D341Med (cell line): ENCODE results near the gene CHTF18.
A peak's percentile ranks its signal among the peaks of the same experiment; 100 is the strongest.
"Not testable (repeated sequence)": the region's sequence is repeated elsewhere in the genome, so short reads cannot be mapped to it uniquely, and the experiment has no call there.

Experiments used
- DNase-seq: peaks from one replicate; pipeline ENCODE4 v3.0.0; 2012; ENCODE audit warnings: low spot score

The CHTF18 gene

DNA sequence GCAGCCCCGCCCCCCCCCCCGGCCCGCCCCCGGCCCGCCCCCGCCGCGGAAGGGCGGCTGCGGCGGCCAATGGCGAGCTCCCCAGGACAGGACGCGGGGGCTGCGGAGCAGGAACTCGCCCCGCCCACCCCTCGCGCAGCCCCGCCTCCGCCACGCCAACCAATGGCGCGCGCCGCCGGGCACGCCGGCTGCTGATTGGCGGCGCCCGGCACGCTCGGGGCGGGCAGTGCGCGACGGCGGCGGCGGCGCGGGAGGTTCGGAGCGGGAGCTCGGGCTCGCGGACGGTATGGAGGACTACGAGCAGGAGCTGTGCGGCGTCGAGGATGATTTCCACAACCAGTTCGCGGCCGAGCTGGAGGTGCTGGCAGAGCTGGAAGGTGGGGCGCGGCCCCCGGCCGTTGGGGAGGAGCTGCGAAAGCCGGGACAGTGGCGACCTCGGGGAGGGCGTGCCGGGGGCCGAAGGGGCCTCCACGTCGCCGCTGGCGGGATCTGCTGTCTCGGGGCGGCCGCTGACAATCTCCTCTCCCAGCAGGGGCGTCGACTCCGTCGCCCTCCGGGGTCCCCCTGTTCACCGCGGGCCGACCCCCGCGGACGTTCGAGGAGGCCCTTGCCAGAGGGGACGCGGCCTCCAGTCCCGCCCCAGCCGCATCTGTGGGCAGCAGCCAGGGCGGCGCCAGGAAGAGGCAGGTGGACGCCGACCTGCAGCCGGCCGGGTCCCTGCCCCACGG, at the start of gene CHTF18:
Gene CHTF18, plus strand, starts transcription at position 222 of the 728 bp plus-strand sequence. Its CDS starts 65 bp downstream, at position 287.
- peak; percentile 99 for DNase-seq

DNA sequence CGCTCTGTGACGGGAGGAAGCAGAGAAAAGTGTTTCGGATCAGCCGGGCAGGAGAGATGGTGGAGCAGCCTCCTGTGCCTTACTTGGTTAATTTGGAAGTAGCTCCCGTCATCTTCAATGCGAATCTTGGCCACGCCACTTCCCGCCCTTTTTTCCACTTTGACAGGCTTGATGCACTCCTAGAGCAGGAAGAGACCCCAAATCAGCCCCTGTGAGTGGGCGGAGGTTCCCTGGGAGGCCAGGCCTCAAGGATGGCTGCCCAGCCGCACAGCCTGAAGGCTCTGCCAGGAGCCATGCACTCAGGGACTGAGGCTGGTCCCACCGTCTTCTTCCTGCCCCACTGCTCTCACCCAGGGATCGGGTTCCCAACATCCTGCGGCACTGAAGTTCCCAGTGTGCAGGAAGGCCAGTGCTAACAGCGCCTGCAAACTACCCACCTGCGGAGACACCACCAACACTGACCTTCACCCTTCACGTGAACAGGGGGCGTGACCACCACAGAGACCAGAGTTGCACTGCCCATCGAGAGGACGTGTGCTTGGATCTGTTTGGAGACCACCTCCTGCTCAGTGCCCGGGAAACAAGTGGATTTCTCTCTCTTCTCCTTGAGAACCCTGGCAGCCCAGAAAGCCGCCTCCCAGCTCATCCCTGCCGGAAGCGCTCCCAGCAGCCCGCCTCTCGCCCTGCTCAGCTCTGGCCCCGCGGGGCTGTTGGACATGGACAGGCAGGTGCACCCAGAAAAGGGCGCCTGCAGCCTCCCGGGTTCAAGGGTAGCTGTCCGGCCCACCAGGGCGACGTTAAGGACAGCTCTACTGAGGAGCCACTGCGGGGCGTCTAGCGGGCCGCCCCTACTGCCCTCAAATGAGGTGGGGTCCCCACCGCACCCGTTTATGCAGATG, 48.6 kb upstream of the CHTF18 start:
- no peak for DNase-seq

- DNase-seq, result no peak
Measured at GRCh38 chr16:740459-740763, 48.0 kb upstream of the CHTF18 start.

GRCh38 chr16:740764-741505, 47.5 kb upstream of the CHTF18 start, which contains the start of gene CIAO3:
Gene CIAO3, minus strand, starts transcription at chr16:740997. Its CDS starts 12 bp downstream, at chr16:740985.
- DNase-seq, result peak; percentile 98

GRCh38 chr16:741986-742629, 46.3 kb upstream of the CHTF18 start:
- no peak for DNase-seq

DNA sequence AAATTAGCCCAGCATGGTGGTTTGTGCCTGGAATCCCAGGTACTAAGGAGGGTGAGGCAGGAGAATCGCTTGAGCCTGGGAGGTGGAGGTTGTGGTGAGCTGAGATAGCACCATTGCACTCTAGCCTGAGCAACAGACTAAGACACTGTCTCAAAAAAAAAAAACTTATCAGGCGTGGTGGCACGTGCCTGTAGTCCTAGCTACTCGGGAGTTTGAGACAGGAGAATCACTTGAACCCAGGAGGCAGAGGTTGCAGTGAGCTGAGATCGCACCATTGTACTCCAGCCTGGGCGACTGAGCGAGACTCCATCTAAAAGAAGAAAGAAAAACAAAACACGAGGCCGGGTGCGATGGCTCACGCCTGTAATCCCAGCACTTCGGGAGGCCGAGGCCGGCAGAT, 45.5 kb upstream of the CHTF18 start:
- DNase-seq, result not testable (repeated sequence)

DNA sequence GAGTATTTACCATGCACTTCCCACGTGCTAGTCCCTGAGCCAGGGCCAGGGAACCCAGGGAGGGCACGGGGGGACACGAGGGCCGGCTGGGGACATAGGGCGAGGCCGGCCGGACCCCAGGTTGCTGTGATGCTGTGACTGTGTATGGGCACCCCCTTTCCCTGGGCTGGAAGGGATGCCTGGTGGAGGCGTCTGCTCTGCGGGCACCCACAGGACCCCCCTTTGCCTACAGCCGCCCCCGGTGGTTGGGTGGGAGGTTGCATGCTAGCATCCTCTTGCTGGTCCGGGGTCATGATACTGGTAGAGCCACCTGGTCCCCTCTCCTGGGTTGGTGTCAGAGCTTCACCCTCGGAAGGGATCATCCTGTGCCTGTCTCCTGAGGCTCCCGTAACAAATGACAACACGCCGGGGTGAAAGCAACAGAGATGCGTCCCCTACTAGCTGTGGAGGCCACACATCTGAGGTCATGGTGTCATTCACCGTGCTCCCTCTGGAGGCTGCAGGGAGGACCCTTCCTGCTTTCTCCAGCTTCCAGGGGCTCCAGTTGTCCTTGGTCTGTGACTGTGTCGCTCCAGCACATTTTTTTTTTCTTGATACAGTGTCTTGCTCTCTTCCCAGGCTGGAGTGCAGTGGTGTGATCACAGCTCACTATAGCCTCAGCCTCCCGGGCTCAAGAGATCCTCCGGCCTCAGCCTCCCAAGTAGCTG, 44.5 kb upstream of the CHTF18 start:
- DNase-seq, result peak; percentile 47

DNA sequence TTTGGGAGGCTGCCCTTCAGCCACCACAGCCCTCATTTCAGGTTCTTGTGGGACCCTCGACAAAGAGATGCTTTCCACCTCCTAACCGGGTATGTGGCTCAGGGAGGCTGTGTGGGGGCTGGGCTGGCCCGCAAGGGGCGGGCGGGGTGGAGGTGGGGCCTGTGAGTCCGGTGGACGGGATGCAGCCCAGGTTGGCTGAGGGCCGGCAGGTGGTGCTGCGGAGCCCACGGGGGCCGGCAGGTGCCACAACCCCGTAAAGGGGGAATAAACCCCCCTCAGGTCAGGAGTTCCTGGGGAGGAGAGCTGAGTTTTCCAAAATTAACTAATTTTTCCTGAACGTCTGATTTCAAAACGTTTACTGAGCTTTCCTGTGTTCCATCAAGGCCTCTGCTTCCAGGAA, 42.7 kb upstream of the CHTF18 start:
- DNase-seq, result peak; percentile 69

DNA sequence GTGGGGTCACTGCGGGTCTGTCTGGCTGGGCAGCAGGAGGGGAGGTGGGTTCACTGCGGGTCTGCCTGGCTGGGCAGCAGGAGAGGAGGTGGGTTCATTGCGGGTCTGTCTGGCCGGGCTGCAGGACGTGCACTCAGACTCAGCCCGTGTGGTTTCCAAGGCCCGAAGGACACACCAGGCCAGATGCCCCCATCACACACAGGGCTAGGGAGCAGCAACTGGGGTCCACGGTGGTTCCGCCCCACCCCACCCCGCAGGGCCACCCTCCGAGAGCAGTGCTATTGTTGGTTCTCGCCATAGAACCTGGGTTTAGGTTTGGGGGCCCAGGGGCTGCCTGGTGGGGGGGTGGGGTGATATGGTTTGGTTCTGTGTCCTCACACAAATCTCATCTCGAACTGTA, 41.8 kb upstream of the CHTF18 start:
- no peak for DNase-seq

GRCh38 chr16:747978-748746, 40.3 kb upstream of the CHTF18 start:
- no peak for DNase-seq

DNA sequence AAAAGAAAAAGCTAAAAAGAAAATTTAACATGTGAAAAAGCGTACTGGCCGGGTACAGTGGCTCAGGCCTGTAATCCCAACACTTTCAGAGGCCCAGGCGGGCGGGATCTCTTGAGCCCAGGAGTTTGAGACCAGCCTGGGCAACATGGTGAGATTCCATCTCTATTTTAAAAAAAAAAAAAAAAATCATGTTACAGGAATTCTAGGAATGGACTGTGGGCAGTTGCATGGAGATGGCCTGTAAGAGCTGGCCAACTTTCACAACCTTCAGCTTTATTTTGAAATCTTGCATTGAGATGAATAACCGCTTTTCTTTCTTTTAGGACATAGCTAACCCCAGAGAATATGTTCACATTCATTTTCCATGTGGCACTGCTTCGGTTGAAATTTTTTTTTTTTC, 39.4 kb upstream of the CHTF18 start:
- no peak for DNase-seq

GRCh38 chr16:750485-750884, 37.9 kb upstream of the CHTF18 start:
- no peak for DNase-seq

DNA sequence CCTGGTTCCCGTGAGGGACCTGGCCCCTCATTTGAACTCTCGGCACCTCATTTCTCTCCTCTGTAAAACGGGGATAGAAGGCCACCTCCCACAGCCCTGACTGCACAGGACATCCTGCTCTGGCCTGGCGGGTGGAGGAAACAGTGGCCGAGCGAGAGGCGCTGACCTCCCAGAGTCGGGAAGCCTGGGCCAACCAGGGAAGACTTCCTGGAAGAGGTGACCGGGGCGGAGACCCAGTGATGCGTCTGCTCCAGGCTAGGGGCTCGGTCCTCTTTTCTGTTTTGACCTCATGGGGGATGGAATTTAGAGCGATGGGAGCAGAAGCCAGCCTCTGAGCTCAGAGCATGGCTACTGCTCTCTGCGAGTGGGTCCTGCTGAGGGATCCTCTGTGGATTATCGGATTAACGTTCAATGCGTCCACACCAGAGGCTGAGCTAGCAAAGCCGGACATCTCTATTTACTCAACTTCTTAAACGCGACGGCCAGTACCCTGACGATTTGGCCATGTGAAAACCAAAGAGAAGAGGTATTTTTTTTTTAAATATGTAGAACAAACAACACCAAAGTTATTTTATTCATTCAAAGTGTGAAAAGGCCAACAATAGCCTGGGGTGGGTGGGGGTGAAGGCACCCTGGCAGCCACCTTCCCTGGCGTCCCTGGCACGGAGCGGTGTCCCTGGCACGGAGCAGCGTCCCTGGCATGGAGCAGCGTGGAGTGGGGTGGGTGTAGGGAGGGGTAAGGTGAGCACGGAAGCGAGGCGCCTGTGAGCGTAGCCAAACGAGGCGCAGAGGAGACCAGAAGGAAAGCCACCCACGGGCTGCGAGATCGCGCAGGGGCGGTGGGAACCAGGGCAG, 37.0 kb upstream of the CHTF18 start:
- no peak for DNase-seq

GRCh38 chr16:752007-752312, 36.5 kb upstream of the CHTF18 start:
- DNase-seq, result no peak

DNA sequence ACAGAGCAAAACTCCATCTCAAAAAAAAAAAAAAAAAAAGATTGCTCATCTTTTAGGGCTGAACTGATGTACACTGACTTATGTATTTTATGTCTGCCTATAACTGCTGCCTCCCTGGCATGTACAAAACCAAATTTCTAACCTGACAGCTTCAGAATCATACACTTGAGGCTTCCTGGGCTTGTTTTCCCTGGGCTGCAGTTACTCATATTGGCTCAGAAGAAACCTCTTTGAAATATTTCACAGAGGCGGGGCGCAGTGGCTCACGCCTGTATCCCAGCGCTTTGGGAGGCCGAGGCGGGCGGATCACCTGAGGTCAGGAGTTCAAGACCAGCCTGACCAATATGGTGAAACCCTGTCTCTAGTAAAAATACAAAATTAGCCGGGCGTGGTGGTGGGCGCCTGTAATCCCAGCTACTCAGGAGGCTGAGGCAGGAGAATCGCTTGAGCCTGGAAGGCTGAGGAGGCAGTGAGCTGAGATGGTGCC, 34.3 kb upstream of the CHTF18 start:
- DNase-seq, result not testable (repeated sequence)

DNA sequence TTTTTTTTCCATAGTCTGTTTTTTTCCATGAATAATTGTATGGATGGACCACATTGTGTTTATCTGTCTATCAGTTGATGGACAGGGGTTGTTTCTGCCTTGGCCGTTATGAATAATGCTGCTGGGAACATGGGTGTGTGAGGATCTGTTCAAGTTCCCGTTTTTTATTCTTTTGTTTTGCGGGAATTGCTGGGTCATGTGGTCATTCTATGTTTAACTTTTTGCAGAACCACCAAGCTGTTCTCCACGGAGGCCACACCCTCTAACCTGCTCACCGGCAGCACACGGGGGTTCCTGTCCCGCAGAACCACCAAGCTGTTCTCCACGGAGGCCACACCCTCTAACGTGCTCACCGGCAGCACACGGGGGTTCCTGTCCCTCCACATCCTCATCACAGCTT, 33.8 kb upstream of the CHTF18 start:
- DNase-seq, result no peak

DNA sequence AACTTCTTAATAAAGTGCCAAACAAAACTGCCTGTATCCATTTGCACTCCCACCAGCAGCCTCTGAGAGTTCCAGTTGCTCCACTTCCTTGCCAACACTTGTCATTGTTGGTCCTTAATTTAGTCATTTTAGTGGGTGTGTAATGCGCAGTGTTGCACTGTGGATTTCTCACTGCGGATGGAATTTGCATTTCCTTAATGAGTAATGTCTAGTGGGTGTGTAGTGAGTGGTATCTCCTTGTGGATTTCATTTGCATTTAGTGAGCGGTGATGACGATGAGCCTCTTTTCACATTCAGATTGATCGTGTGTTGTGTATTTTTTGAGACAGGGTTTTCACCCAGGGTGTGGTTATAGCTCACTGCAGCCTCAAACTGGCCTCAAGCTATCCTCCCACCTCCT, 32.0 kb upstream of the CHTF18 start:
- DNase-seq, result no peak

GRCh38 chr16:759110-759910, 29.1 kb upstream of the CHTF18 start:
- DNase-seq, result no peak

GRCh38 chr16:760065-760464, 28.4 kb upstream of the CHTF18 start:
- DNase-seq, result no peak
